SH-SY5Y (cell line): Measurements from ENCODE around the gene MCF2L.

ENCODE experiments used
- GATA2 ChIP-seq: IDR thresholded peaks from 2 replicates; pipeline ENCODE4 v1.6.1; 2011; ENCODE audit warnings: mild to moderate bottlenecking, low read depth, low read length
- GATA3 ChIP-seq: IDR thresholded peaks from 2 replicates; pipeline ENCODE4 v1.6.1; 2011; ENCODE audit warnings: low read depth, mild to moderate bottlenecking, low read length, moderate library complexity

- no peak for TF ChIP-seq GATA2
- no peak for TF ChIP-seq GATA3
Measured at GRCh38 chr13:113013878-113014751, 45.1 kb downstream of the MCF2L start.
